DND-41 (cell line): Measurements from ENCODE around the gene OMP.

Source experiments
- EZH2 ChIP-seq: IDR thresholded peaks from 3 replicates; pipeline ENCODE4 v1.6.1; 2012; ENCODE audit warnings: borderline replicate concordance, low read depth, mild to moderate bottlenecking, moderate library complexity, low read length, inconsistent platforms; ENCODE audit not compliant: severe bottlenecking
- TF ChIP-seq, protein P1 (sequence below): IDR thresholded peaks from 2 replicates; pipeline ENCODE4 v1.5.1; 2012; ENCODE audit warnings: borderline replicate concordance, low read length, moderate library complexity, mild to moderate bottlenecking; ENCODE audit not compliant: poor library complexity, severe bottlenecking; ENCODE audit errors: extremely low read depth

DNA sequence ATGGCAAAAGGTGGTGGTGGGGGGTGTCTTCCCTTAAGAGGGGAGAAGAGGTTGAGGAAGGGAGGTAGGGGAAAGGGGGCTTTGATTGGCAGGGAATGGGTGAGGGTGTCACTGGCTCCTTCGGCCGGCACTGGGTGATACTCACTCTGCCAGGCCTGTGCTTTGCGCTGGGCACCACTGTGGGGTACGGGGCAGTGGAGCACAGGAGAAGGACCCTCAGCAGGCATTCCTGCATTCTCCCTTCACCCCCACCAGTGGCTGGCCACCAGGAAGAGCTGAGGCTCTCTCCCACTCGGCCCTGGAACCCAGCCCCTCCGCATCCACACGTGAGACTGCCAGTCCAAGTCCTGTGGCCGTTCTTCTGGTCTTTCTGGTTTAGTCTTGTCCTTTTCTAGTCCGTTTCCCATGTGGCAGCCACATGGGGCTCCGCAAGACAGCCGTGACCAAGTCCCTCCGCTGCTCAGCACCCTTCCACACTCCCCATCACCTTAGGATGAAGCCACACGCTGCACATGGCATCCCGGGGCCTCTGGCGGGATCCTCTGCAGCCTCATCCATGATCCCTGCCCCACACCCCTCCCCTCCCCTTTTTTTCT, 27.9 kb upstream of the OMP start:
- TF ChIP-seq, protein P1, sequence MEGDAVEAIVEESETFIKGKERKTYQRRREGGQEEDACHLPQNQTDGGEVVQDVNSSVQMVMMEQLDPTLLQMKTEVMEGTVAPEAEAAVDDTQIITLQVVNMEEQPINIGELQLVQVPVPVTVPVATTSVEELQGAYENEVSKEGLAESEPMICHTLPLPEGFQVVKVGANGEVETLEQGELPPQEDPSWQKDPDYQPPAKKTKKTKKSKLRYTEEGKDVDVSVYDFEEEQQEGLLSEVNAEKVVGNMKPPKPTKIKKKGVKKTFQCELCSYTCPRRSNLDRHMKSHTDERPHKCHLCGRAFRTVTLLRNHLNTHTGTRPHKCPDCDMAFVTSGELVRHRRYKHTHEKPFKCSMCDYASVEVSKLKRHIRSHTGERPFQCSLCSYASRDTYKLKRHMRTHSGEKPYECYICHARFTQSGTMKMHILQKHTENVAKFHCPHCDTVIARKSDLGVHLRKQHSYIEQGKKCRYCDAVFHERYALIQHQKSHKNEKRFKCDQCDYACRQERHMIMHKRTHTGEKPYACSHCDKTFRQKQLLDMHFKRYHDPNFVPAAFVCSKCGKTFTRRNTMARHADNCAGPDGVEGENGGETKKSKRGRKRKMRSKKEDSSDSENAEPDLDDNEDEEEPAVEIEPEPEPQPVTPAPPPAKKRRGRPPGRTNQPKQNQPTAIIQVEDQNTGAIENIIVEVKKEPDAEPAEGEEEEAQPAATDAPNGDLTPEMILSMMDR, result no peak
- TF ChIP-seq EZH2, result no peak
